ENCODE results near the gene IL25.
A peak's percentile ranks its signal among the peaks of the same experiment; 100 is the strongest.

IL25 gene

DNA sequence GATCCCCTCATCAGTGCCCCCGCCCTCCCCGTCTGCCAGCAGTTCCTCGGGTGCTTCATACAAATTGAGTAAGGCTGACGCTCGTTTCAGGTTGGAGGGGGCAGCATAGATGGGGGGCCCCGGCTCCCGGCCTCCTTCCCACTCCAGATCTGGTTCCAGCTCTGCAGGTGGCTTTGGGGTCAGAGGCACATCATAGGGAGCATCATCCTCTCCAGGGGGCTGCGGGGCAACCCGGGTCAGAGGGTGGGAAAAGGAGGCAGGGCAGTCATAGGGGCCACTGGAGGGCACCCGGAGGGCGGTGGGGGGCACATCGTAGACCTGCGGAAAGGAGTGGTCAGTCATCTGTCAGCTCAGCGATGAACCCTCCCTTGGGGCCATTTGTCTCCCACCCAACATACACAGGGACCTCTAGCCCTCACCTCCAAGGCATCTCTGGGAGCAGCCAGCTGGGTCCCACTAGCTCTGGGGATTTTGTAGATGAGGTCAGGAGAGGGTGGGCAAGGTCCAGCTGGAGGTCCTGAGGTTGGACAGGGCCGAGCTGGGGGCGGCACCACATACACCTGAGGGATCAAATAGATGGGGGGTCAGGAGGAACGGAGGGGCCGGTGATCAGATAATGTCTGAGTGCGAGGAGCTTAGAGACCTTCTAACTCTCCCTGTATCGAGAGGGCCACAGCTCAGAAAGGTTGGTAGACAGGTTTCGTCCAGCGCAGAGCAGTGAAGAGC is 12.7 kb upstream of the IL25 start:
- H3K27ac ChIP-seq = peak overlapping the region in 1 of 2 donors; percentile 73
- DNase-seq (ENCODE audit: low spot score) = peak; percentile 58
- H3K4me3 ChIP-seq = no peak overlapping the region
- TF ChIP-seq, protein P1, sequence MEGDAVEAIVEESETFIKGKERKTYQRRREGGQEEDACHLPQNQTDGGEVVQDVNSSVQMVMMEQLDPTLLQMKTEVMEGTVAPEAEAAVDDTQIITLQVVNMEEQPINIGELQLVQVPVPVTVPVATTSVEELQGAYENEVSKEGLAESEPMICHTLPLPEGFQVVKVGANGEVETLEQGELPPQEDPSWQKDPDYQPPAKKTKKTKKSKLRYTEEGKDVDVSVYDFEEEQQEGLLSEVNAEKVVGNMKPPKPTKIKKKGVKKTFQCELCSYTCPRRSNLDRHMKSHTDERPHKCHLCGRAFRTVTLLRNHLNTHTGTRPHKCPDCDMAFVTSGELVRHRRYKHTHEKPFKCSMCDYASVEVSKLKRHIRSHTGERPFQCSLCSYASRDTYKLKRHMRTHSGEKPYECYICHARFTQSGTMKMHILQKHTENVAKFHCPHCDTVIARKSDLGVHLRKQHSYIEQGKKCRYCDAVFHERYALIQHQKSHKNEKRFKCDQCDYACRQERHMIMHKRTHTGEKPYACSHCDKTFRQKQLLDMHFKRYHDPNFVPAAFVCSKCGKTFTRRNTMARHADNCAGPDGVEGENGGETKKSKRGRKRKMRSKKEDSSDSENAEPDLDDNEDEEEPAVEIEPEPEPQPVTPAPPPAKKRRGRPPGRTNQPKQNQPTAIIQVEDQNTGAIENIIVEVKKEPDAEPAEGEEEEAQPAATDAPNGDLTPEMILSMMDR (IDR thresholded peaks at IDR 0.05) = no peak

DNA sequence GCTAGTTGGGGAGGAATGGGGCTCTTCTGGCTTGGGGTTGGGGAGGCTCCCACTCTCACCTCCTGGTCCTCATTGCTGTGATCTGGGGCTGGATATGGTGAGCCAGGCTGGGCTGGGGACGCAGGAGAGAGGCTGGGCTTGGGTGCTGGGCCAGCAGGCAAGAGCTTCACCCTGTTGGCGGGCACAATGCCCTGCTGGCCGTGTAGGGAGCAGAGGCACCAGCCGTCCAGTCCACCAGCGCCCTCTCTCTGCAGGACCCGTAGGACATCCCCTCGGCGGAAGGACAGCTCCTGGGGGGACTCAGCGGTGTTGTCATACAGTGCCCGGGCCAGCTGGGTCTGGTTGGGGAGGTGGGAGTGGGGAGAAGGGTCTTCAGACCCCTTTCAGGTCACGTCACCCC is 12.1 kb upstream of the IL25 start:
- peak; percentile 46 for DNase-seq (ENCODE audit: low spot score)
- TF ChIP-seq, protein P1 (IDR thresholded peaks at IDR 0.05) = no peak
- H3K4me3 ChIP-seq = no peak overlapping the region
- H3K27ac ChIP-seq = peak overlapping the region in 1 of 2 donors; percentile 73

DNA sequence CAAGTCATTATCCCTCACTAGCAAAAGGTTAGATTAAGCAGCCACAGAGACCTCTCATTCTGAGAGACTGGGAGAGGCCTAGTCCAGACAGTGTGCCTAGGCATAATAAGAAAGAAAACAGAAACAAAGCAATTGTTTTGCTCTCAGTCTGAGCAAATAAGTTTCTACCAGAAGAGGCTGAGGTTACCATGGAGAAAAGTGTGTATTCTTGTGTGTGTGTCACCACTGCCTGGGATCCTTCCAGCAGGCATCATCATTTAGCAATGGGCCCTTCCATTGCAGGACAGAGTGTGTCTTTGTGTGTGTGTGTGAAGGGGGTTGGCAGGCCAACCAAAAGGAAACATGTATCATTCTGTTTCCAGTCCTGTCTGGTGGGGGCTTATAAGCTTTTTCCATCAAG is 11.3 kb upstream of the IL25 start:
- Histone ChIP-seq H3K27ac (peak overlapping the region in 1 of 2 donors; percentile 73), H3K4me3 (no peak overlapping the region)
- DNase-seq (ENCODE audit: low spot score) = peak; percentile 70
- TF ChIP-seq, protein P1 (IDR thresholded peaks at IDR 0.05) = no peak

DNA sequence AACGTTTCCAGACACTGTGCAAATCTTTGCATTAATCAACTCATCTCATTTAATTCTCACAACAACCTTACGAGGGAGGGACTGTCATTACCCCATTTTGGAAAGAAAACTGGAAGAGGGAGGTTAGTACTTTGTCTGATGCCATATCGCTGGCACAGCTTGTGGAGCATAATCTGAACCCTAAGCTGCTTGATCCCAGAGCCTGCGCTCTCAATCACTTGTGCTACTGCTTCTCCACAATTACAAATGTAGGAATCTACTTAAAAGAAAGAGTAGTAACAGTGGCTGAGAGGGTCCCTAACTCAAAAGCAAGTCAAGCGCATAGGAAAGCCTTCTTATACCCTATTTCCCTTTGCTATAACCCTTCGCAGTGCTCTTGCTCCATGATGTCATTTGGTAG is 10.8 kb upstream of the IL25 start:
- peak; percentile 3 for DNase-seq (ENCODE audit: low spot score)
- H3K27ac ChIP-seq = peak overlapping the region in 1 of 2 donors; percentile 57
- H3K4me3 ChIP-seq = no peak overlapping the region
- TF ChIP-seq, protein P1 (IDR thresholded peaks at IDR 0.05) = no peak

DNA sequence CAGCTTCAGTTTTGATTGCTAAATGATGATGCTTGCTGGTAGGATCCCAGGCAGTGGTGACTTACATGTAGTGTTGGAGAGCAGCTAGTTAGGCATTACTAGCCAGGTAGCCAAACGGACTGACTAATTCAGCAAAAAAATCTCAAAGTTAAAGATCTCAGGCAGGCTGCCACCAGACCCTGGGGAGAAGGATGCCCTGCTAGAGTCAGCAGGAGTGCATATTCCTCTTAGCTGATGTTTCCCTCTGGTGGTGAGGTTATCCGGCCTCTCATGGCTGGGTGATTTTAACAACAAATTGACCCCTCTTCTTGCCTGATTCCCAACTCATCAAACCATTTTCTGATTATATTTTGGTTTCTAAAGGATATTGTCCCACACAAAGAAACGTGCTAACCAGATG is 10.4 kb upstream of the IL25 start:
- TF ChIP-seq, protein P1 (IDR thresholded peaks at IDR 0.05) = no peak
- no peak overlapping the region for H3K4me3 ChIP-seq
- peak; percentile 64 for DNase-seq (ENCODE audit: low spot score)
- peak overlapping the region in 1 of 2 donors; percentile 57 for H3K27ac ChIP-seq

DNA sequence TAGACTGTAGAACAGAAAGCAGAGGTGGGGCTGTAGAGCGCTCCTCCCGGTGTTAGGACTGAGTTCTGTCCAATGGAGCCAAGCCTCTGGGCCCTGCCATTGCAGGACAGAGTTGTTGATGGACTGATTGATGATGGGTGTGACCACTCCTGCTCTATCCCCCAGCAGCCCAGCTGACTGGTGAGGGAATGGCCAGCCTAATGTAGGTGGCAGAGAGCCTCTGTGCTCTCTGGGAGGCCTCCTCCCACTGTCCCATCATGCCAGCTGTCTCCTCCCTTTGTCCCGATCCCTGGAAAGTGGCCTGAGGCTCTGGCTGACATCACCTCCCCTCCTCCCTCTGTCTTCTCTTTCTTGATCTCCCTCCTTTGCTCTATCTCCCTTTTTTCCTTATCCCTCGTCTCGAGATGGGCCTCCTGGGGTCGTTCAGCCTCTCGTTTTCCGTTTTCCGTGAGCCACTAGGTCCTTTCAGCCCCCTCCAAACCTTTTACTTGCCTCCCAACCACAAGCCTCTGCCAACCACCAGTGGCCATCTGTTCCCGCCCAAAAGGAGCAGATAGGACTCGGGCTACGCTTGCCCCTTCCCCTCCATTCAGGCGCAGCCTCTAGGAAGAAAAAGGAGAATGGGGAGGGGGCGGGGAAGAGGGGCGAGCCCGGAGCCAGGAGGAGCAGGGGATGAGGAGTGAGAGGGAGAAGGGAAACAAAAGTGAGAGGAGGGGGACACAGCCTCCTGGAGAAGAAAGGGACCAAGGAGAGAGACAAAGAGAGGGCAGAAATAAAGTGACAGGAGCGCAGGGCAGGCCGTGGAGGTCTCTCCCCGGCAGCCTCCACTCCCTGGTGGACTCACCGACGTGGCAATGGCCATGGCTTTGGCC is 8.2 kb upstream of the IL25 start:
- peak; percentile 82 for DNase-seq (ENCODE audit: low spot score)
- peak overlapping the region; percentile 85 for H3K4me3 ChIP-seq
- H3K27ac ChIP-seq = peak overlapping the region; percentile 90 to 99
- TF ChIP-seq, protein P1 (IDR thresholded peaks at IDR 0.05) = no peak
